ENCODE measurements around the gene AUTS2.

- TF ChIP-seq CTCF (conservative IDR thresholded peaks at IDR 0.05; ENCODE audit: low read depth, low read length), result no peak
- no peak for TF ChIP-seq EZH2 (IDR thresholded peaks at IDR 0.05; ENCODE audit: borderline replicate concordance, low read depth, low read length, poor library complexity, severe bottlenecking)
These were observed 449.7 kb downstream of the AUTS2 start for GRCh38 chr7:70047891-70048448.

Measured in A673 (cell line).